Testis (tissue), 3 donors: ENCODE measurements around the gene RBM12. TPM values are rescaled to one million over a fixed set of nuclear protein-coding genes. Genes with fewer than 3 reads are reported as not detected.

ENCODE experiments used
- DNase-seq: peaks from one replicate; pipeline ENCODE4 v3.0.0-alpha.2; 2019
- H3K27ac ChIP-seq, 2 donors: fragments of 200-600 bp; sonication (generic); one replicate each; pipeline ENCODE4 v1.5.1; 2019
- H3K27me3 ChIP-seq: fragments of 200-600 bp; sonication (generic); one replicate; pipeline ENCODE4 v1.5.1; 2019
- H3K36me3 ChIP-seq: fragments of 200-600 bp; sonication (generic); one replicate; pipeline ENCODE4 v1.5.1; 2017; ENCODE audit warnings: low read depth; ENCODE audit errors: missing control alignments
- H3K4me1 ChIP-seq: fragments of 200-600 bp; sonication (generic); one replicate; pipeline ENCODE4 v1.5.1; 2019
- H3K4me3 ChIP-seq, 2 donors: fragments of 200-600 bp; sonication (generic); one replicate each; pipeline ENCODE4 v1.5.1; 2017 to 2019
- H3K9me3 ChIP-seq: fragments of 200-600 bp; sonication (generic); one replicate; pipeline ENCODE4 v1.5.1; 2017
- POLR2A ChIP-seq: fragments of 450-650 bp; IDR thresholded peaks from one replicate; pipeline ENCODE4 v1.6.1; 2017; ENCODE audit warnings: antibody characterized with exemption, mild to moderate bottlenecking, moderate library complexity
- WGBS, 2 donors: methylation state at CpG; one replicate each; pipeline ENCODE4 v1.1.5; 2018; 5-methylcytosine and 5-hydroxymethylcytosine counted together
- intact Hi-C: fragments of 100-400 bp; cut with DNase I; formaldehyde crosslinking; loops from one replicate; pipeline ENCODE4 v1.15.1; 2023; ENCODE audit warnings: low total_unique reads
- polyA plus RNA-seq: library from polyadenylated mRNA; stranded (reverse); fragments of 350-450 nt; fragmentation: Illumina TruSeq; extraction: RNeasy Lipid Tissue Mini Kit (QIAGEN cat#74804); gene quantifications from one replicate; pipeline ENCODE4 v1.2.3, GENCODE V29; 2014; ENCODE audit warnings: low read depth, low replicate concordance; ENCODE audit not compliant: insufficient read depth
- total RNA-seq, 2 donors: library from RNA; depleted of rRNA; stranded (reverse); fragments of >200 nt; gene quantifications; one replicate each; pipeline ENCODE4 v1.2.3, GENCODE V29; 2016
- TF ChIP-seq, protein P1 (sequence below), 3 experiments: fragments of 450-650 bp in 2 of 3; fragments of 200-600 bp in 1 of 3; sonication (generic) in 1 of 3; IDR thresholded peaks; one replicate each; pipeline ENCODE4 v1.5.1; 2016 to 2019; ENCODE audit warnings: antibody characterized with exemption in 3 of 3, mild to moderate bottlenecking in 2 of 3, moderate library complexity in 1 of 3

Gene RBM12
- total and polyA plus RNA-seq, 3 donors from 2014 or later, result 40.8 to 54.9 (median 46.3) TPM

DNA sequence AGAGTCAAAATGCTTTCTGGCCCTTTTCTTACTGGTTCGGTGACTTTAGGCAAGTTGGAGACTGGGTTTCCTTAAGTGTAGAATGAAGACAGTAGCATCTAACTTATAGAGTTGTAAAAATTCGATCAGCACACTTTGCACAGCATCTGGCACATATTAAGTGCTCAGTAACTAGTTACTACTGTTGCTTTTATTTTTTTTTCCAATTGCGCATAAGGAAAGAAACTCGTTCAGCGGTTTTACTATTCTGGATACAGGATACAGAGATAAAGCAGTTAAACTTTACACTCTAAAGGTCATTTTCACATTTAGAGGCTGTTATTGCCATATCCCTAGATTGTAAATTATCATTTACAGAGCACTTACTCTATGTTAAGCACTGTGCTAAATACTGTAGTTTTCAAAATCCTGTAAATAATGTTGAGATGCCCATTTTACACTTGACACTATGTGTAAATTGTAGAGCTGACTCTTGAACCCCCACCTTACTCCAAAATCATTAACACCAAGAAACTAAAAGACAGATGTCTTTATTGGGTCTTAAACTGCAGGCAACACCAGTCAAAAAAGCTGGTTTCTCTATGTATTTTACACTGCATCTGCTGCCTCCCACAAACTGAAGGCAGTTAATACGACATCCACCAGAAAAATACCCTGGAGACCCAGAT lies 35.4 kb upstream of the RBM12 start:
- H3K27ac ChIP-seq, result peak overlapping the region; percentile 88 to 91
- no peak for TF ChIP-seq POLR2A
- TF ChIP-seq, protein P1, sequence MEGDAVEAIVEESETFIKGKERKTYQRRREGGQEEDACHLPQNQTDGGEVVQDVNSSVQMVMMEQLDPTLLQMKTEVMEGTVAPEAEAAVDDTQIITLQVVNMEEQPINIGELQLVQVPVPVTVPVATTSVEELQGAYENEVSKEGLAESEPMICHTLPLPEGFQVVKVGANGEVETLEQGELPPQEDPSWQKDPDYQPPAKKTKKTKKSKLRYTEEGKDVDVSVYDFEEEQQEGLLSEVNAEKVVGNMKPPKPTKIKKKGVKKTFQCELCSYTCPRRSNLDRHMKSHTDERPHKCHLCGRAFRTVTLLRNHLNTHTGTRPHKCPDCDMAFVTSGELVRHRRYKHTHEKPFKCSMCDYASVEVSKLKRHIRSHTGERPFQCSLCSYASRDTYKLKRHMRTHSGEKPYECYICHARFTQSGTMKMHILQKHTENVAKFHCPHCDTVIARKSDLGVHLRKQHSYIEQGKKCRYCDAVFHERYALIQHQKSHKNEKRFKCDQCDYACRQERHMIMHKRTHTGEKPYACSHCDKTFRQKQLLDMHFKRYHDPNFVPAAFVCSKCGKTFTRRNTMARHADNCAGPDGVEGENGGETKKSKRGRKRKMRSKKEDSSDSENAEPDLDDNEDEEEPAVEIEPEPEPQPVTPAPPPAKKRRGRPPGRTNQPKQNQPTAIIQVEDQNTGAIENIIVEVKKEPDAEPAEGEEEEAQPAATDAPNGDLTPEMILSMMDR (IDR thresholded peaks at IDR 0.05), result no peak
- 16 to 18% methylated on average over 6 of the region's 6 CpGs for WGBS, 2 donors
- H3K9me3 ChIP-seq, result no peaks in the 10 kb centered on the region
- DNase-seq, result no peak
- no peaks in the 10 kb centered on the region for H3K27me3 ChIP-seq
- peaks cover 19% of the 10 kb centered on the region for H3K4me1 ChIP-seq
- intact Hi-C loops, result no loop called here
- no peaks in the 10 kb centered on the region for H3K36me3 ChIP-seq
- H3K4me3 ChIP-seq, result peak overlapping the region; percentile 92 to 97

DNA sequence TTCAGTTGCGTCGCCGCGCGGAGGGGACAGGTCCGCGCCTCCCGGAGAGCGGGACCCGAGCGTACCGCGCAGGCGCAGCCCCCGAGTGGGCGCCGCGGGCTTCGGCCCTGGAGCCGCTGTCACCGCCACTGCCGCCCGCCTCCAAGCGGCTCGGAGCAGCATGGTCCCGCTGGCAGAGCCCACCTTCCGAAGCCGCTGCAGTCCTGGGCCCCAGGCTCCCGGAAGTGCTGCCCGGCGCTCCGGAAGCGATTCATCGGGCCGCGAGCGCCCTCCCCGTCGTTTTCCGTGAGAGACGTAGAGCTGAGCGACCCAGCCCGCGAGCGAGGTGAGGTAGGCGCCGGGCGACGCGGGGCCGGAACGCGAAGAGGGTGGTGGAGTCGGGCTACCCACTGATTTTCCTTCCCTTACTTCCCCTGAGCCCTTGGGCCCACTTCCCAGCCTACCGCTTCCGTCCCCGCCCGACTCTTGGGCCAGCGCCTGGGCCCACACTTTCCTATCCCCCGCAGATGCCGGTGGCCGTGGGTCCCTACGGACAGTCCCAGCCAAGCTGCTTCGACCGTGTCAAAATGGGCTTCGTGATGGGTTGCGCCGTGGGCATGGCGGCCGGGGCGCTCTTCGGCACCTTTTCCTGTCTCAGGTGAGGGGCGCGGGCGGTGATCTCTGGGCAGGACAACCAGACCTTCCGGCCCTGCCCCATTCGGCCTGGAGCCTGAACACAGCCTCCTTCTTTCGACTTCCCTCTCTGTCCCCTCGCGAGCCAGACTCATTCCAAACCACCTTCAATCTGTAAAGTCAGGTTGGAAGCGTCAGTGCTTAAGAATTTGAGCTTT lies 34.6 kb upstream of the RBM12 start, which contains the start of the genes NFS1 and ROMO1:
Gene NFS1, minus strand, starts transcription at position 226 of the 830 bp plus-strand sequence. Its CDS starts 64 bp downstream, at position 162.
Gene ROMO1, plus strand, starts transcription at position 279 of the 830 bp plus-strand sequence. Its CDS starts 228 bp downstream, at position 507.
- WGBS, 2 donors, result 0 to 1% methylated on average over 5 to 69 of the region's 81 CpGs
- H3K27me3 ChIP-seq, result no peaks in the 10 kb centered on the region
- H3K4me1 ChIP-seq, result peaks cover 19% of the 10 kb centered on the region
- H3K4me3 ChIP-seq, result peak within 1 kb of the TSS; percentile 92 to 97
- peak; percentile 91 for DNase-seq
- intact Hi-C loops, result no loop called here
- peak within 1 kb of the TSS; percentile 88 to 91 for H3K27ac ChIP-seq
- H3K36me3 ChIP-seq, result no peaks in the 10 kb centered on the region
- TF ChIP-seq, protein P1 (IDR thresholded peaks at IDR 0.05), result peak in 2 of 3 experiments; percentile 26 to 46
- TF ChIP-seq POLR2A, result no peak
- no peaks in the 10 kb centered on the region for H3K9me3 ChIP-seq

DNA sequence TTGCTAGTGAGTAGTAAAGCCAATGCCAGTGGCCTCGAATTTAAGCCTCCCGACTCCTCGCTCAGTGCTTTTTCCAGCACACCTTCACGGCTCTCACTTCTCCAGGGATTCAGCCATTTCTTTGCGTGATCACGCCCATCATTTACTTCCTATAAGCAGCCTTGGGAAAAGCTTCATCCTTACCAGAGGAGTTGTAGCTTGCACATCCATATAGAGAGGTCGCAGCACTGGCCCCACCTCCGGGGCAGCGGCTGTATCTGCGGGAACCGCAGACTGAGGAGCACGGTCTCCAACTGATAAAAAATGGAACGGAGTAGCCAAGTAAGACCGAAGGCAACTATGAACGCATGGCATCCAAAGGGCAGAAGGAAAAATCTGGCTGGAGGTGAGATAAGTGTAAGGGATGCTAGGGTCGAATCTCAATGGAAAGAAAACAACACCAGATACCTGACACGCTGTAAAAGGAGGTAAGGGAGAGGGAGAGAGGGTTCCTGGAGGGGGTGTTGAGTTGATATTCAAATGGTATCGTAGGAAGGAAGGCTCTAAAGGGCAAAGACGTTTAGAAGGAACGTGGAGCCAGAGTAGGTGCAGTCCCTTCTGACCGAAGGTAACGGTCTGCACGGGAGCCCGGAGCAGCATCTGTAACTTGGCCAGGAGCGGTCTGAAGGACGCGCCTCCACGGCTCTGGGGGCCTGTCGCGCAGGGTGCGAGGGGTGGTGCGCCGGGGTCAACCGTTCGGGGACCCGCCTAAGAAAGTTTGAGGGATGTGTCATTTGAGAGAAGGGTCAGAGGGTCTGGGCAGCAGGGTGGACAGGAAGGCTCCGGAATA lies 33.8 kb upstream of the RBM12 start:
- no peaks in the 10 kb centered on the region for H3K27me3 ChIP-seq
- no peaks in the 10 kb centered on the region for H3K9me3 ChIP-seq
- no peak for DNase-seq
- peaks cover 19% of the 10 kb centered on the region for H3K4me1 ChIP-seq
- intact Hi-C loops, result no loop called here
- no peaks in the 10 kb centered on the region for H3K36me3 ChIP-seq
- H3K4me3 ChIP-seq, result peak overlapping the region; percentile 92 to 97
- no peak for TF ChIP-seq POLR2A
- TF ChIP-seq, protein P1 (IDR thresholded peaks at IDR 0.05), result no peak
- 2 to 3% methylated on average over 30 to 37 of the region's 37 CpGs for WGBS, 2 donors
- H3K27ac ChIP-seq, result peak overlapping the region; percentile 88 to 91

DNA sequence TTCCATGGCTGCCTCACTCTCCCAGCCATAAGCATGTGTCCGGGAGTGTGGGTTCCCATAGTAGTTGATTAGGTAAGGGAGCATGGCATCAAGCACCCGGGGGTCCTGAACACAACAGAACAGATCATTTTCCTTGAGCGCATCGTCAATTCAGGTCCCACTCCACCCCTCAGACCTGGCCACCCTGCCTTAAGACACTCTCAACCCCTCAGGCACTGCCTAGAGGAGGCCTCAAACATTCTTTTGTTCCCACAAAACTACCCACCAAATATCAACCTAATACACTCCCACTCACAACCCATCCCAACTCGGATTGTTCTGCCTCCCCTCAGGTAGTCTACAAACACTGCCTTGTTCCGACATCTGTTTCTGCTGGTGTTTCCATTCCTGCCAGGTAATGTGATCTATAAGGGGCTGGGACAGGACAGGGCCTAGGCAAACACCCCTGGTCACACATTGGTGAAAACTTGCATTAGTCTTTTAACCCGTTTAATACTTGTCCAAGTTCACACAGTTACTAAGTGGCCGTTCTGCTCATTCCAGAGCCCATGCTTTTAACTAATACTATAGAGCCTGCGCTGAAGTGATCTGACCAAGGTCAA lies 33.1 kb upstream of the RBM12 start:
- peaks cover 19% of the 10 kb centered on the region for H3K4me1 ChIP-seq
- no peaks in the 10 kb centered on the region for H3K9me3 ChIP-seq
- H3K27ac ChIP-seq, result no peak overlapping the region
- no peaks in the 10 kb centered on the region for H3K27me3 ChIP-seq
- H3K4me3 ChIP-seq, result peak overlapping the region; percentile 92 to 97
- intact Hi-C loops, result no loop called here
- no peaks in the 10 kb centered on the region for H3K36me3 ChIP-seq
- TF ChIP-seq, protein P1 (IDR thresholded peaks at IDR 0.05), result no peak
- no peak for TF ChIP-seq POLR2A
- 40 to 53% methylated on average over 9 of the region's 9 CpGs for WGBS, 2 donors
- no peak for DNase-seq
